HEK293 (cell line): ENCODE results near the gene MED15.

Source experiments
- ZNF10 ChIP-seq: fragments of 450-650 bp; formaldehyde crosslinking; IDR thresholded peaks from 2 replicates; pipeline ENCODE4 v1.5.1; 2017; ENCODE audit warnings: missing biosample characterization, missing genetic modification characterization
- ZNF549 ChIP-seq: fragments of 450-650 bp; IDR thresholded peaks from 2 replicates; pipeline ENCODE4 v1.5.1; 2018; ENCODE audit warnings: missing biosample characterization, missing genetic modification characterization, mild to moderate bottlenecking, inconsistent platforms, moderate library complexity
- ZNF768 ChIP-seq: fragments of 450-650 bp; formaldehyde crosslinking; IDR thresholded peaks from 2 replicates; pipeline ENCODE4 v1.5.1; 2018; ENCODE audit warnings: missing biosample characterization, mild to moderate bottlenecking, missing genetic modification characterization
- TF ChIP-seq, protein P1 (sequence below): fragments of 450-650 bp; formaldehyde crosslinking; IDR thresholded peaks from 2 replicates; pipeline ENCODE4 v1.5.1; 2016; ENCODE audit warnings: missing biosample characterization, missing genetic modification characterization
- TF ChIP-seq, protein P2 (sequence below): fragments of 450-650 bp; formaldehyde crosslinking; IDR thresholded peaks from 2 replicates; pipeline ENCODE4 v1.5.1; 2016; ENCODE audit warnings: missing biosample characterization, missing genetic modification characterization

MED15 gene

DNA sequence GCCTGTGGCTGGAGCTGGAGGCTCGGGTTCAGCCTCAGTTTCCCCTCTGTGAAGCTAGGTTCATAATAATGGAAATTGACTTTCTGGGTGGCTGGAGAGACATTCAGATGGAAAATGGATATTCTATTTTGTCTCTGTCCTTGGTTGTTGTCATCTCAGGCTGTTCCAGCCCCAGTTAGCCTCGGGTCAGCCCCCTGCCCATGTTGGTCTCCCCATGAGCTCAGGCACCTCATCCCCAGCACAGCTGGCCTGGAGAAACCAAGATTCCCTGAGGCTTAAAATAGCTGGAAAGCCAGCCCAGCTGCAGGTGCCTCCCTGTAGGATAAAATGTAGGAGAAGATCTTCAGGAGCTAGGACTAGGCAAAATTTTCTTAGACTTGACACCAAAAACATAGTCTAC is 129.5 kb downstream of the MED15 start (continued):
- TF ChIP-seq, protein P1, sequence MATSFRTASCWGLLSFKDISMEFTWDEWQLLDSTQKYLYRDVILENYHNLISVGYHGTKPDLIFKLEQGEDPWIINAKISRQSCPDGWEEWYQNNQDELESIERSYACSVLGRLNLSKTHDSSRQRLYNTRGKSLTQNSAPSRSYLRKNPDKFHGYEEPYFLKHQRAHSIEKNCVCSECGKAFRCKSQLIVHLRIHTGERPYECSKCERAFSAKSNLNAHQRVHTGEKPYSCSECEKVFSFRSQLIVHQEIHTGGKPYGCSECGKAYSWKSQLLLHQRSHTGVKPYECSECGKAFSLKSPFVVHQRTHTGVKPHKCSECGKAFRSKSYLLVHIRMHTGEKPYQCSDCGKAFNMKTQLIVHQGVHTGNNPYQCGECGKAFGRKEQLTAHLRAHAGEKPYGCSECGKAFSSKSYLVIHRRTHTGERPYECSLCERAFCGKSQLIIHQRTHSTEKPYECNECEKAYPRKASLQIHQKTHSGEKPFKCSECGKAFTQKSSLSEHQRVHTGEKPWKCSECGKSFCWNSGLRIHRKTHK (tag by site-specific recombination), result no peak
- TF ChIP-seq ZNF549 (tag by site-specific recombination) (no peak), ZNF768 (tag by site-specific recombination) (no peak), ZNF10 (no peak)
- TF ChIP-seq, protein P2, sequence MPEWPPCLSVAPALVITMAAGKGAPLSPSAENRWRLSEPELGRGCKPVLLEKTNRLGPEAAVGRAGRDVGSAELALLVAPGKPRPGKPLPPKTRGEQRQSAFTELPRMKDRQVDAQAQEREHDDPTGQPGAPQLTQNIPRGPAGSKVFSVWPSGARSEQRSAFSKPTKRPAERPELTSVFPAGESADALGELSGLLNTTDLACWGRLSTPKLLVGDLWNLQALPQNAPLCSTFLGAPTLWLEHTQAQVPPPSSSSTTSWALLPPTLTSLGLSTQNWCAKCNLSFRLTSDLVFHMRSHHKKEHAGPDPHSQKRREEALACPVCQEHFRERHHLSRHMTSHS (tag by site-specific recombination), result no peak
- TF ChIP-seq, all 188 proteins: peak for 0
